NCI-H524 (cell line): ENCODE data around the gene TSHZ1.
A peak's percentile ranks its signal among the peaks of the same experiment; 100 is the strongest.

Experiments used
- DNase-seq, 2 experiments: peaks; one replicate each; lab custom pipeline; 2025; lab: John Stamatoyannopoulos, UW

The TSHZ1 gene

DNA sequence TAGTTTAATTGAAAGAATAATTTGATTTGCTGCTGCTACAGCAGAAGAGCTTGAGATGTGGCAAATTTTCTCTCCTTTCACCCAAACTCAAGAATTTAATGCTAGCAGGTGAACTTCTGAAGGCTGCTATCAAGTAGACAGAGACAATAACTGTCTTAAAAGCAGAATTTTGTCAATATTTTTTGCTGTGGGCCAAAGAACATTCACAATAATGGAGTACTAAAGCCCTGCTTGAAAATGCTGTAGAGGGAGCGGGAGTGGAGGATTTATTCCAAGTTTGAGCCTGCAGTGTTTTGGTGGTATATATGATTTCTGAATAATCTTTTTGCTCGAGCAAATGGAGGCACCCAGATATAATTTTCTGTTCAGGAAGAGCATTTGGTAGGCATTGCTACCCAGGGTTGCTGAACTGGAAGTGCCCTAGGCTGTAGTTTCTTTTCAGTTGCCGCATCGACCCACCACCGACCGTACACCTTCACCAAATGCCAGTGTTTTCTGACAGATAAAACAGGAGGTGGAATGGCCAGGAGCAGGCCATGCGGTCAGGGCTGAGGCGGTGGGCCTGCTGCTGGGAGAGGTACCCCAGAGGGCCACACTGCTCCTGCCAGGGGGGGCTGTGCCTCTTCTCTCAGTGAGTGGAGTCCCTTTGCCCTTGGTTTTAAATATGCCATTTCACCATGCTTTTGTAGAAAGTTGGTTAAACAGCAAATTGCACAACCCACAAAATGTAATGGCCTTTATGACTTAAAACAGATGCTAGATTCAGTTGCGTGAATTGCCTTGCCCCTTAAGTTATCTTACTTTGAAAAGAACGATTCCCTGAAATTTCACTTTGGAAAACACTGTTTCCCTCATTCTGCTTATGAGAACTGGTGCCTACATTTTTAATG is 36.4 kb downstream of the TSHZ1 start:
- peak in 1 of 2 experiments; percentile 54 for DNase-seq

DNA sequence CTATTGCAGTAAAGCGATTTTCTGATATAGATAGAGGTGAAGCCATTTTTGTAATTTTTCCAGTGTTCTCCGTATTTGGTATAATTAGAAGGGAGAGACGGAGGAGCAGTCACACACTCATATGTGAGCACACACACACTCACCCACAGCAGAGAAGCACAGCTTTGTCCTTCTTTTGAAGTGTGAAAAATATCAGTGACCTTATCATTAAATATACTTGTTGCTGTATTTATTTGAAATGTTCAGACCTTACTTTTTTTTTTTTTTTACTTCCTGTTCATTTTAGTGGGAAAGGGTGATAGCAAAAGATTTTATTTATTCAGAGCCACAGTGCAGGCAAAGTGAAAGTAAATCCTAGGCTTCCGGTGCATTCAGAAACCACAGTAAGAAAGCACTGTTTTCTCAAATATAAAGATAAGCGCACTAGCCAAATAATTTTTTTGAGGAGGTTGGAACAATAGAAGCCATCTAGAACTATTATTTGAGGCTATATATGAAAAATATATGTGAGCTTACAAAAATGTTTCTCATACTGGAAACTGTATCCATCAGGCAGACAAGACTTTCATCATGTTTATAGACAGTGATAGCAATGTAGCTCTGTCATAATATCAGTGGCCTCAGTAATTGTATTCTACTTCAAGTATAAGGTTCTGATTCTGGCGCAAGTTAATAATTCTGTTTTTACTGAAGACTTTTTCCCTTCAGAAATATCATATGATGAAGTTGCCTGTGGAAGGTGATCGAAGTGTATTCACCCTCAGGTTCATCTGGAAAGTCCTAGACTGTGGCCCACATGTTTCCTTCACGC is 37.2 kb downstream of the TSHZ1 start:
- DNase-seq: no peak

DNA sequence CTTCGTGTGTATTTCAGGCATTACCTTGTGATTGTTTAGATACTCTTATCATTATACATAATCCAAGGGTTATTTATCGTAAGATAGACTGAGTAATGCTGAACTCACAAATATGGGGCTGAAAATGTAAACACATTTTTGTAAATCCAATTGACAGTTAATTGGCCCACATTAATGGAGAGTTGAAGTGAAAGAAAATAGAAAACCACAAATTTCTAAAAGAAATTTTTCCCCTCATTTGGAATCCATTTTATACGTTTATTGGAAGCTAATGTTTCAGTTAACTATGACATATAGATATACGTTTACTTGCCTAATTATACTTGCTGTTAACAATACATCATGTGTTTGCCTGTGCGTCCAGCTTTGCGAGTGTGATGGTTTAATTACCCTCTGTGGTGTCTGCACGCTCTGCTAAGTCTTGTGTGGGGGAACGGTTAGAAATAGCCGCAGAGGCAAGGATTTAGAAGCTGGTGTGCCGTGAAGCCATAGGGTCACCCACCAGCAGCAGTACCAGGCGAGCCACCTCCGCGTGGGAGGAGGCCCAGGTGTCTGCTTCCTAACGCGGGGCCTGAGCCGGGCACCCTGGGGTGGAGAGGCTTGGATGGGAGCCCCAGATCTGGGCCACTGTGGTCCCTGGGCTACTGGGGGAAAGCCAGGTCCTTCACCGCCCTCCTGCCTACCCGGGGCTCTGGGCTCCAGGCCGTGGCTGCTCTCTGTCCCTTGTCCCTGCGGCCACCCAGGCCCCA is 38.0 kb downstream of the TSHZ1 start:
- DNase-seq: peak; percentile 17 to 49

DNA sequence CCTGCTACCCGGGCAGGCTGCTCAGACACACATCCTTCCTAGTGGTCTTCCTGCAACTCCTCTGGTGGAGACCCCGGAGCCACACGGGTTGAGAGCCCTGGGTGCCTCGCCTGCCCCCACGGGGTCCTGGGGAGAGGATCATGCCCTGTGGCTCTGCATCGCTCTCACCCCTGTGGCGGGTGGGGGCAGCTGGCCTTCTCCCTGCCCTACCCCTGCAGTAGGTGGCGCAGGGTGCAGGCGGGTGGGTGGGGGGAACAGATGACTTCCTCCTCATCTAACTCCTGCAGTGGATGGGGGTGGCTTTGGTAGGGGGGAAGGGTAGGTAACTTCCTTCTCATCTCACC is 38.5 kb downstream of the TSHZ1 start:
- no peak for DNase-seq

DNA sequence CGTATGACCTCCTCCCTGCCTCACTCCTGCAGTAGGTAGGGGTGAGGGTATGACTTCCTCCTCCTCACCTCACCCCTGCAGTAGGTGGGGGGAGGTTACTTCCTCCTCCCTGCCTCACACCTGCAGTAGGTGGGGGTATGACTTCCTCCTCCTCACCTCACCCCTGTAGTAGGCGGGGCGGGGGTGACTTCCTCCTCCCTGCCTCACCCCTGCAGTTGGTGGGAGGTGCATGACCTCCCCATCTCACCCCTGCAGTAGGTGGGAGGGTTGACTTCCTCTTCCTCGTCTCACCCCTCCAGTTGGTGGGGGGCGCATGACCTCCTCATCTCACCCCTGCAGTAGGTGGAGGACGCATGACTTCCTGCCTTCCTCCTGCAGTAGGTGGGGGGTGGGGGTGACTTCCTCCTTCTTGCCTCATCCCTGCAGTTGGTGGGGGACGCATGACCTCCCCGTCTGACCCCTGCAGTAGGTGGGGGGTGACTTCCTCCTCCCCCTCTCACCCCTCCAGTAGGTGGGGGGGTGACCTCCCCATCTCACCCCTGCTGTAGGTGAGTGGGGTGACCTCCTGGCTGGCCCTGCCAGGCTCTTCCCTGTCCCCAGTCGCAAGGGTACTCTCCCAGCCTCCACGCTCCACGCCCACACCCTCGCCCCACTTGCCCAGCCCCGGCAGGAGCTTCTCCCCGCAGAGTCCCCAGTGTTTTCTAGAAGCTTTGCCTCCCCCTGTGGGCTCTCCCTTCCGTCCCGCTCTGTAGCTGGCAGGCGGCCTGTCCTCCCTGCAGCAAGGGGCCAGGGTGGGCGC is 39.3 kb downstream of the TSHZ1 start:
- DNase-seq: no peak

DNA sequence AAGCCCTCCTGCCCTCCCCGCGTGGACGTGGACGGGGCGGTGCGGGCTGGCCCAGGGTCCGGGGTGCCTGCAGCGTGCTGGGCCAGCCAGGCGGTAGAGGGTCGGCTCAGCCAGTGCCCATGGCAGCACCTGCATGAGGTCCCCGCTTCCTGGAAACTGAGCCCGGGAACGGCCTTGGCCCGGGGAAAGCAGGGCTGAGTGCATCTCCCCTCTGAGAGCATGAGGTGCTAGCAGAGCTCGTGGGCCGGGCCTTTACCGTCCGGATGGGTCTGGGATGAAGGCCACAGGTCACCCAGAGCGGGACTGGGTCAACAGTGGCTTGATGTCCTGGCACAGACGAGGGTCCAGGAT is 39.8 kb downstream of the TSHZ1 start:
- no peak for DNase-seq

DNA sequence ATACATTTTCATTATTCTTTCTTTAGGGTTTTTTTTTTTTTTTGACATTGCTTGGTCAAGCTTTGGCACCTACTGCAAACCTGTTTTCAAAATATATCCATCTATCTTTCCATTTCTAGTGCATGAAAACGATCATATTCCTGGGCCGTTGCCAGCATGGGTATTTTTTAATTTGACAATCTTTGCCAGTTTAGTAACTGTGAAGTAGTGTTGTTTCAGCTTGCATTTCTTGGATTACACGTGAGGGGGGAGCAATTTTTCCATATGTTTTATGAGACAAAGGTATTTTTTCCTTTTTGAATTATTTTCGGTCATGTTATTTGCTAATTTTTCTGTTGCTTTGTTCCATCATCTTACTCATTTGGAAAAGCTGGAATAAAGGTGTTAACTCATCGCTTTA is 40.9 kb downstream of the TSHZ1 start:
- no peak for DNase-seq

DNA sequence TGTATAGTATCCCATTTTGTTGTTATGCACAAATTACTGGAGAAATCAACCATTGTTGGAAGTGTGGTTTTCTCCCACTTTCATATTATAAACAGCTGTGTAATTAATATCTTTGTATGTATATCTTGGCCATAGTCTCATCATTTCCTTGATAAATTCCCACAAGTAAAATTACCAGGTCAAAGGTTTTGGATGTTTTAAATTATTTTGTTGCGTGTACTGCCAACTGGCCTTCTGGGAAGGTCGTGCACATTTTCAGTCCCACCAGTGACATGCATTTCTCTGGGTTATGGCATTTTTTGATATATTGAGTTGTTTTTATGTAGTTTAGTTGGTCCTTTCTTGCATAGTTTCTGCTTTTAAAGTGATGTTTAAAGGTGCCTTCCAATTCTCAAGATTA is 41.5 kb downstream of the TSHZ1 start:
- no peak for DNase-seq

DNA sequence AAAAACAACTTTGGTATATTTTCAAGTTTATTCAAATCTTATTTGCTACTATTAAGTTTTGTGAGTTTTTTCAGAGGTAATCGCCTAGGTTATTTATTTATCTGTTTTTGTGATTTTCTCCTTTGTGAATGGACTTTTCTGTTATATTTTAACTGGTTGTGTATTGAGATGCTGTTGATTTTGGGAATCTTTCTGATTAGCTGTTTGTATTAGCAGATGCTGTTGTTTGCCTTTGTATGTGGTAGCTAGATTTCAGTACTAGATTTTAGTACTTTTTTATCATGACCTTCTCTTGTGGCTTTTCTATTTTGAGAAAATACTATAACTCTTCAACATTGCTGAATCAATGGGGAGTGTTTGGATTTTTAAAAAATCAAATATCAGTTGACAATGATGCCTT is 42.4 kb downstream of the TSHZ1 start:
- no peak for DNase-seq

DNA sequence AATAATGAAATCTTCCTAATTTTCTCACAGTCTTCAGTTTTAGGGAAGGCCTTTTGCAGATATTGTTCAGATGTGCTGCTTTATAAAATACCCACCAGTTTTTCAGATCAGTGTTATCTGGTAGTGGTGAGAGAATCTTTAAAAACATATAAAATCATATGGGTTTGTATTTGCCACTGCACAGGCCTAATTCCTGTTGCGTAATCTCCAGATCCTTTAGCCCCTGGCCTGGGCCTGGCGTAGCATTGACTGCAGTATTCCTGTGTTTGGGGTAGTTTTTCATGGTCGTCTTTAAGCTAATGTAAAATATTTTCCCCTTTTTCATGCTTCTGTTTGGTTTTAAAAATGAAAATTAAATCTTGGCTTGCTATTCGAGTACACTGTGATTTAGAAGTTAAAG is 43.2 kb downstream of the TSHZ1 start:
- peak in 1 of 2 experiments; percentile 61 for DNase-seq

DNA sequence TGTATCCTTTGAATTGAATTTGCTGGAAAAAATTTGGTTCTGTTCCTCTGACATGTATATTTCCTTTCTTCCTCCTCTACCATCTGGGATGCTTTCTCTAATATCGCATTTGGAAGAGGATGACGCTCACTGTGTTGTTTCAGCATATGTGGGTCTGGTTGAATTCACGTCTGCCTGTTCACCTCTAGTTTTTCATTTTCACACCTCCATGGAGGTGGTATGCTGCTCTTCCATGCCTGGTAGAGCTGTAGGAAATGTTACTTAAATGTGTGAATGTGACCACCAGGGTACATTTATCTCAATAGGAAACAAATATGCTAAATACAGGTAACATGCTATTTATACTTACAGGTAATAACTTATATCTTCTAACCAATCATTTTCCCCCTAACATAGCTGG is 44.5 kb downstream of the TSHZ1 start:
- DNase-seq: peak in 1 of 2 experiments; percentile 52

DNA sequence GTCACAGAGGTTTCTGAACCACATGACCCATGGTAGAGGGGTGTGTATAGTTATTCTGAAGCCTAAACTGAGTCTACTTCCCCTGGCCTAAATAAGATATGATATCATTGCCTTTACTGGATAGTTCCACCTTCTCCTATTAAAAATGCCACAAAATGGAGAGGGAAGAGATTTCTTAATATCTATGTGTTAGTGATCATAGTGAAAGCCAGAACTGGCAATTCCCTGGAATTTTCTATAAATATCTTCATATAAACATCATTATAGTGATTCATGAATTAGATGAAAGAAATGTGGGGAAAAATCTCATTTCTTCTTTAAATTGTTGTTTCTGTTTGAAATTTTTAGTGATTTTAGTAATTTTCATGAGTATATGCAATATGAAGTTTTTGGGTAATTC is 45.8 kb downstream of the TSHZ1 start:
- DNase-seq: no peak

DNA sequence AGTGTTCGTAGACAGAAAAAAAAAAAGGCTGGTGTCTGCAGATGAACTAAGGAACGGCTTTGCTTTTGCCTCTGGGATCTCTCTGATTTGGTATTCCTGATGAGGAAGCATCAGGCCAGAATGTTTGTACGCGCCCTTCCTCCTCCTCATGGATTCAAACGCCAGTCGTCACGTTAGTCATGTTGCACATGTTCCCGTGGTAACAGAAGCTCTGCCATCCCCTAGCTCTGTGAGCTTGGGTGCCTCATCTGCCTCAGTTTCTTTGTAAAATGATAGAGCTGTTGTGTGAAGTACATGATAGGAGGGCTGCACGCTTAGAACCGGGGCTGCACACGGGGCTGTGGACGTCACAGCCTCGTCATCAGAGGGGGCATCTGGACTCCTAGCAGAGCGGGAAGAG is 47.0 kb downstream of the TSHZ1 start:
- peak in 1 of 2 experiments; percentile 59 for DNase-seq

DNA sequence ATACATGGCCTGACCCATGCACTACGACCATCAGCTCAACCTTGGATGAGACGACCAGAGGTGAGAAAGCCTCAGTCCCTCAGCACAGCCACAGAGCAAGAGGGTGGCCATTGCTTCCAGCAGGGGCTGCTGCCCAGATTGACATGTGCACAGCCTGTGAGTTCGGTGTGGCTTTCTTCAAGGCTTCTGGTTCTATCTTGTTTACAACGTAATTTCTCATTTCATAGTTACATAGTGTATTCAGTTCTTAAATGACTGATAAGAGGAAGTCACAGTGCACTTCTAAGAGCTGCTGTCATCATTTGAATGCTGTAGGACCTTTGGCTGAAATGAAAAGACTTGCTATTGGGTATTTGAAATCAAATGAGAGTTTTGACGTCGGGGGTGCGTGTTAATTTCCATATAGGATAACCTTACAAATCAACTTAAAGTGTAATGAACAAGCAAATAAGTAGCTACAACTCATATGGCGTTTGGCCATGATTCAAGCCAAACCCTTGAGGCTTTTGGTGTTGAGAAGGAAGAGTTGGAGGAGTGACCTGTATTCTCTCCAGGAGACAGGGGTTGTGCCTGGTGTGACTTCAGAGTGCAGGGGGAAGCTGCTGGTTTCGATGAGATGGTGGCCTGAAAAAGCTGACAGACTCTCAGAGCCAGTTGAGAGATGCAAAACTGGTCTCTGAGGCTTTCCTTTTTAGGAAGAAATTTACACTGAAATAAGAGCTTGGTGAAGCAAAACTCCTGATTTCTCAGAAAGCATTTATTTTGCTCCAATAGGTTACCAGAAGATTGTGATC is 51.0 kb downstream of the TSHZ1 start:
- no peak for DNase-seq

DNA sequence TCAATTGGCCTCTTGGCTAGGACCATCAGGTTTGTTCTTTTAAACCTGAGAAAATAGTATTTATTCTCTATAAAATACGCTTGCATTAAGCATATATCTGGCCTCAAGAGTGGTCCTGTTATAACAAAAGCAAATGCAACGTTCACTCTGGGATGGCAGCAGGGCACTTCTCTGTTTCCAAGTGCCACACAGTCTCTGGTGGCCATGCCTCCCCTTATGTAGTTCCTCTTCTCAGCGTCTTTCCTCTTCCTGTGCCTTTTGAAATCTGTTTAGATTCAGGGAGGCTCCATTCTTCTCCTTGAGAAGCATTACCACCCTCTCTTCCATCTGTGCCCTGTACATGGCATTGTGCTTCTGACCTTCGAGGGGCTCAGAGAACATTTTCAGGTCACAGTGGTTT is 51.9 kb downstream of the TSHZ1 start:
- DNase-seq: peak; percentile 55 to 76

DNA sequence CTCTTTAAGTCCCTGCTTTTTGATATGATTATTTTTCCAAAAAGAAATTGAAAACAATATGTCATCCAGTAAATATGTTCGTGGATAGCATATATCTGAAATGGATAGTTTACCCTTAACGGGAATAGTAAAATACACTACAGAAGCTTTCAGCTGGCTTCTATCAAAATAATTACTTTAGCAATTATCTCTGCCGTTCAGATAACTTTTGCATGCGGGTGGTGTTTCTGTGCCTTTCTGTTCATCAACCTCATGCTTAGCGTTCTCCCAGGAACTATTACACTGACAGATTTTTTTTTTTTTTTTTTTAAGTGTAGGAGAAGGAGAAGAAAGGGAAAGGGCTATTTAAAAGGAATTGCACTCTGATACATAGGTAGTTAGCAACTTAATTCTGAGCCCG is 53.6 kb downstream of the TSHZ1 start:
- no peak for DNase-seq

DNA sequence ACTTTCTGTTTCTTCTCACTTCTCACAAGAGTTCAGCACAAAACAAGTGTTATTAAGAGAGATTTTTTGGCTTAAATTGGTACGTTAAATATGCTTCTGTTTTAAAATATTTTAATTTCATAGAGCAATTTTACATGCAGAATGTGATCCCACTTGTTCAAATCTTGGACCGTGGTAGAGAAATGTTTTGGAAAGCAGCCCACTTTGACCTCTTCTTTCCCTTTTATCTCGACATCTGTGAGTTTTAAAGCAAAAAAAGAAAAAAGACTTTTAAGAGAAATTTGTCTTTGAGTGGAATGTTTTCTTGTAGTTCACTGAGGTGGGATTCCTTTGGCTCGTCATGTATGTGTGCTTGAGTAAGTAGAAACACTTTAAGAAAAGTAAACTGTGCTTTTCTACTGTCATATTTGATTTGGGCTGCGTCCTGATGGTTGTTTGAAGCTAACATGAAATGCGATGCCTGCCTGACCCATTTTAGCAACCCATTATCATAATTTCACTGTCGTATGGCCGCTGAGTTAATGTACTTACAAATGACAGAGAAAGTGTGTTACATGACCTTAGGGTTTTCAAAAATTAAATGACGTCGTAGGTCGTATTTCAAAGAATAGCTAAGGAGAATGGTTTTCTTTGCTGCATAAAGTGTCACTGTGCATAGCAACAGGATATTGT is 54.5 kb downstream of the TSHZ1 start:
- no peak for DNase-seq

DNA sequence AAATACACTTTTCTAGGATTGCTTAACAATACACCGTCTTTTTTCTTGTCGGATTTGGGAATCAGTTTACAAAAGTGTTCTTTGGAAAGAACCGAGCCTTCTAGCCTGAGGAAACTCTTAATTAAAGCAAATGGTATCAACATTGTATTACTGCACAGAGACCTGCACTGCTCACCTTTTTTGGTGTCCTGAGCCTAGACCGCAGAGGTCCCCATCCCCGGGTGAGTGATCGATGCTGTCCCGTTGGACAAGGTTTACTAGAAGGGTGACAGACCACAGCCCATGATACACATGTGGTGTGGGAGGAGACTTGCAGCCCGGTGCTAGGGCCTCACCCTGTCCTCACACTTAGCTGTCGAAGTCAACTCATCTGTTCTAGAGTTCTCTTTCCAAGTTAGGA is 55.3 kb downstream of the TSHZ1 start:
- no peak for DNase-seq

DNA sequence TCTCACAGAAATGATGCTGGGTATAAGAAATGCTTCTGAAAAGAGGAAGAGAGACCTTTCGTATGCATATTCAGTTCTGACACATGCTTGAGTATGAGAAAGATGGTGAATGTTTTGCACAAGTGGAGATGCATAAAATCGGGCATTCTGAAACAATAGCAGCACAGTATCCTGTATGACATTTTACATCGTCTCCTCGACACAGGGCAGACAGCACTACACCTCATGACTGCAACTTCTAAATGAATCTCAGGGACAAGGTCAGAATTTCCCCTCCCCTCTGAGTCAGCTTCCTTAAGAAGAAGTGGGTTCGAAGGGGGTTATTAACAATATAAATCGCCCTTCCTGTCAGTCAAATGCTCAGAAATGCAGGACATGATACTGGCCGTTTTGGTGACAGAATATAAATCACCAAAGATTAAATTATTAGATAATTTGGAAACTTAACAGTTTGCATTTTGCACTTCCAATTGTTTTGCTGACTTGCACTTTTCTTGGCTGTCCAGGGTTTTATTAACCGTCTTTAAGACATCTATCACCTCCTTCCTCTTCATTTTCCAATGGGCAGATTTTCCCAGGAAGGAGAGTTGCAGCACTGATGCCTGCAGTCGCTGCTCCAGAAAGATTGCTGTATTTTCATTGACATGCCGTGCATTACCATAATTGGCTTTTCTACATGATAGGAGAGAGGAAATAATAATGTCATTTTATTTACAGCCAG is 57.2 kb downstream of the TSHZ1 start:
- no peak for DNase-seq

DNA sequence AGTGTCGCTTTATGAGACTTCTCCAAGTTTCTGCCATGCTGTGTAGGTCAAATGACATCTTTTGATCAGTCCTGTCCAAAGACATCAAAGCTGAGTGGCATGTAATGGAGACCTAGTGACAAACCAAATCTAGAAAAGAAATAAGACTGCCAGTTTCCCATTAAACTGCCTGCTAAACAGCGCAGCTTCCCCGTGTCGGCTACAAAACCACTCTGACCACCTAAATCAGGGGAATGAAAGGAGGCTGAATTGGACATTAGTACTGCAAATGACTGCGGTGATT is 57.7 kb downstream of the TSHZ1 start:
- no peak for DNase-seq
